ENCODE measurements around the gene MYL10.
"Not testable (repeated sequence)": the region's sequence is repeated elsewhere in the genome, so short reads cannot be mapped to it uniquely, and the experiment has no call there.

Gene MYL10

DNA sequence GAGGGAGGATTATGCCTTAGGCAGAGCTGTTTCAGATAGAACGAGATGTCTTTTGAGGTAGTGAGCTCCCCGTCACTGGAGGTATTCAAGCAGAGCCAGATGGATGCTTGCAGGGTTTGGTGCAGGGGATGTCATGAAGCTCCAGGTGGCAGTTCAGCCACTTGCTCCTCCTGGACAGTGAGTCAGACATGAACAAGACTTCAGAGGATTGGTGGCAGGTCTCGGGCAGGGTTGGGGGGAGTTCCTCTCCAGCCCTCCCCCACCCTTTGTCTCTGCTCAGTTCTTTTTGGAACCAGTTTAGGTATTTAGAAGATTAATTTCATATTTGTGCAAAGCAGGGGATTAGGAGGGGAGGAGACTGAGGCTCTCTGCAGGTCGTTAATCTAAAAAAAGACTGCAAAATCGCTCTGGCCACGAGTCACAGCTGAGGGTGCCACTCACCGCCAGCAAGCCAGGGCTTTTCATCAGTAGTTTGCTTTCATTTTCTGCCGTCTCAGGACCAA lies 21.5 kb upstream of the MYL10 start:
- DNase-seq: no peak

GRCh38 chr7:101647876-101648275 lies 18.8 kb upstream of the MYL10 start:
- DNase-seq: not testable (repeated sequence)

- DNase-seq: no peak
Observed at GRCh38 chr7:101645951-101646350, 16.9 kb upstream of the MYL10 start.

- no peak for DNase-seq
Observed at GRCh38 chr7:101644879-101645278, 15.8 kb upstream of the MYL10 start.

GRCh38 chr7:101639127-101639526 lies 10.0 kb upstream of the MYL10 start:
- not testable (repeated sequence) for DNase-seq

- DNase-seq: no peak
Observed at GRCh38 chr7:101636822-101637623, 7.9 kb upstream of the MYL10 start.

DNA sequence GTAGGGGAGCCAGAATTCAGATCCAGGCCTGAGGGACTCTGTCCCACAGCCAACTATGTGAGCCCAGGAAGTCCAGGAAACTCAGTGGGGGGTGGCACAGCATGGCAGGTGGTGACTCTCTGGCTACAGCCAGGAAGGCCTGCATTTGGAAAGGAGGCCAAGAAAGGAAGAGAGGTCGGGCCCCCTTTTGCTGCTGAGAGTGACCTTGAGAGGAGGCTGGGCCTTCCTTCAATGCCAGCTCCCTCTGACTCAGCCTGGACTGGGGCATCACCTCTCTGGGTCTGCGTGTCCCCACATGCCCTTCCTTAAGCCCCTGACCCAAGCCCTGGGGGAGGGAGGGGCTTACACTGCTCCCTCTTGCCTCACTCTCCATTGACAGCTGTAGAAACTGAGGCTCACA lies 6.4 kb upstream of the MYL10 start:
- no peak for DNase-seq

GRCh38 chr7:101634196-101634717 lies 5.2 kb upstream of the MYL10 start:
- DNase-seq: no peak

GRCh38 chr7:101633511-101633910 lies 4.4 kb upstream of the MYL10 start:
- DNase-seq: no peak

- DNase-seq: no peak
Observed at GRCh38 chr7:101632641-101633040, 3.5 kb upstream of the MYL10 start.

DNA sequence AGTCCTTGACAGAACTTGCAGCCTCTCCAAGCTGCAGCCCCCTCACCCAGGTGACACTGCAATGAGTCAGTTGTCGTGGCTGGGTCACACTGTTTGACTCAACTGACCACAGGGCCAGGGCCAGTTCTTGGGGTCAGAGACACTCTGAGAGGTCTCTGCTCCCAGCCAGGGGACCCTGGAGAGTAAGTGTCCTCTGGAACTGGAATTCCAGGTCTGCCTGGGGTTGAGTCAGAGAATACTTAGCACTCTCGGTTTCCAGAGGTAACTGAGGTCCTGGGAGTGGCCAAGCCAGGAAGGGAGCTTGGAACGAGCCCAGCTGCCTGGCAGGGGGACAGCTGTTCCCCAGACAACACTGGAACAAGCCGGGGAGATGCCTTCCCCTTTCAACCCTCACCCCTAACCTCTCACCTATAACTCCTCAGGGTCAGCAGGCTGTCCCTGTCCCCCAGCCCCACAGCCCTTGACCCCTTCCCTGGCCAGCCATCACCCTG lies 2.2 kb upstream of the MYL10 start:
- no peak for DNase-seq

DNA sequence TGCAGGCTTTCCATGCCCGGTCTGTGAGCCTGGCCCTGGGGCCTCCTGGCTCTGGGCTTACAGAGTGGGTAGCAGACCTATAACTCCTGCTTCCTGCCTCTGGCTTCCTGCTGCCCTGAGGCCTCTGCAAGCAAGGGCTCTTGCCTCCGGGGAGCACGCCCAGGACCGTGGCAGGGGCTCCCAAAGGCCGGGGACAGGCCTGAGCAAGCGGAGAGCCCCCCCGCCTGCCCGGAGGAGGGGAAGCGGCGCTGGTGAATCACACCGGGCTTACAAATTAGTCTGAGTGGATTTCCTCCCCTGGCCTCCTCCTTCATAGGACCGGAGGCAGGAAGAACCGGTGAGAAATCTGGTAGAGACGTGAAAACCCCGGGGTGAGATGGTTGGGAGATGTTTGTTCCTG lies 1.5 kb upstream of the MYL10 start:
- no peak for DNase-seq

DNA sequence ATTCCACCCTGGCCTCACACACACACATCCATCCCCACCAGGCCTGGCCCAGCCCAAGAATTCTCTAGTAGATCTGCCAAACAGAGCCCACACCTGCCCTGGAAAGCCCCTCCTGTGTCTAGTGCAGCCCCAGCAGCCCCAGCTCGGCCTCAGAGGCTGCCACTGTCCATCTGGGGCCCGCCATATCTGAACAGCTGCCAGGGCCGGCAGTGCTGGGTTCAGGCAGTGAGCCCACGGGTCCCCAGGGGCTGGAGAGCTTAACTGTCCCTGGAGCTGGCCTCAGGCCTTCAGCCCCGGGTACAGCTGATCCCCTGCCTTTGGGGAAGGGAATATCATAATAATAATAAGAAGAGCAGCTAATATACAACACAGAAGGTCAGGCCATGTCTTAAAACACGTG lies 574 bp downstream of the MYL10 start:
- DNase-seq: no peak

GRCh38 chr7:101626758-101627157 lies 2.3 kb downstream of the MYL10 start:
- no peak for DNase-seq

DNA sequence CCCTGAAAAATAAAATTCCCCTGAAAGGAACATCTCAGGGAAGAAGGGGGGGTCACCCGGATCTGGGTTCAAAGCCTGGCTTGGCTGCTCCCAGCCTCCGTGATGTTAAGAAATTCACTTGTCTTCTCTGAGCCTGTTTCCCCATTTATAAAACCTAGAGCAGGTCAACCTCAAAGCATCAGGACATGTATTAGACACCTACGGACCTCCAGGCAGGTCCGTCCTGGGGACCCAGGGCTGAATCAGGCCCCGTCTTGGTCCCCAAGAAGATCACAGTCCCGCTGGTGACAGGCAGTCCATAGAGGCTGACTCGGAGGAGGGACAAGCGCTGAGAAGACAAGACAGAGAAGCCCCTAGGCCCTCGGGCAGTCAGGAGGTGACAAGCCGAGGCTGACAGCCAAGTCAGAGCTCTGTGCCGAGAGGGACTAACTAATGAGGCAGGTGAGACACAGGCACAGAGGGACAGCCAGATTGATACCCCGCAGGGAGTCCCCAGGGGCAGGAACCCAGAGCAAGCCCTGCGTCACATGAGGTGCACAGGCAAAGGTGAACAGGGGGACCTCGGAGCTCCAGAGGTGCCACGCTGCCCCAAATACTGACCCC lies 2.9 kb downstream of the MYL10 start:
- no peak for DNase-seq

DNA sequence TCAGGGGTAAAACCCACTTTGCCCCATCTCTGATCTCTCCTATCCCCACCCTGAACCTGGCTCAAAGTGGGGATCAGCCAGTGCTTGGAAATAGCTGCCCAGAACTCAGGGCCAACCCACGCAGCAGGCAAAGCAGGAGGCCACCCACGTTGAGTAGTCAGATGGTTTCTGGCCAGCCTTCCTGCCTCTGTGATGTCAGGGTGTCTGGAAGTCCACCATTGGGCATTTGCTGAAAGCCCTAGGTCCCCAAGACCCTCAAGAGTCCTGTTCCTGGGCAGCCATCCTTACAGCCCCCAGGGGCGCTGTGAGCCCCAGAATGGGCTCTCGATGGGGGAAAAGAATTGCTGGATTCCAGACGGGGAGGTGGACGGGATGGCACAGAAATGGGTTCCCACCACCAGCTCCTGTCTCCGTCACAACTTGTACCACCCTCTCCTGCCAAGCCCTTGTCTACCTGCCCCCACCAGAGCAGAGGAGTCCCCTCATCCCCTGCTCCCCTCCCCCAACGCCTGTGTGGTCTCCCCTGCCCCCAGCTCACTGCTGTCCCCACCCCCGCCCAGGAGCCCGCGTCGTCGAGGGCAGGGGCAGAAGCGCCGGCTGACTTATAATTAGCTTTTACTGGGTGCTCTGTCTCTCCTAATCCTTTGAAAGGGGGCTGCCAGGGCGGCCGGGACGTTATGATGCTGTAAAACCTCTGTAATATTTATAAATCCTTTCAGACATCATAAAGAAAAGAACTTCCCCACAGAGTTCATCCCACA lies 3.9 kb downstream of the MYL10 start:
- no peak for DNase-seq

GRCh38 chr7:101624246-101625001 lies 4.7 kb downstream of the MYL10 start:
- no peak for DNase-seq

DNA sequence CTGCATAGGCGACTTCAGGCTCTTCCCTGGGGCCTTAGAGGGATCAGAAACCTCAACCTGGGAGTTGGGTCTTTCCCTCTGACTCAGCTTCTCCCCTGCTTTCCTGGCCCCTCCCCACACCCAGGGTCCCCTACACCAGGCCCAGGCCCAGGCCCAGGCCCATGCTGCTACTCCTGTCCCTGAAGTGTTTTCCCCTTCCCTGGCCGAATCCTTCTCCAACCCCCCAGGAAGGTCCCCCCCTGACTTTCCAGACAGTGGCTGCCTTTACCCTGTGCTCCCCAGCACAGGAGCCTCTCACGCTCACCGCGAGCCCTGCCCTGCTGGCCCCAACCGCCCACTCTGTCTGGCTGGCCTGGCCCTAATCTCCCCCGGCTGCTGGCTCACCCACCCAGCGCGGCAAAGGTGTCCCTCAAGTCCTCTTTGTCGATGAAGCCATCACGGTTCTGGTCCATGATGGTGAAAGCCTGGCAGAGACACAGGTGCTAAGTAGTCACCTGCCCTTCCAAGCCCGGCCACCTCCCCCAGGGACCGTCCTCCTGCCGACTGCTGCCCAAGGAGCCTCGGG lies 6.4 kb downstream of the MYL10 start:
- DNase-seq: no peak

DNA sequence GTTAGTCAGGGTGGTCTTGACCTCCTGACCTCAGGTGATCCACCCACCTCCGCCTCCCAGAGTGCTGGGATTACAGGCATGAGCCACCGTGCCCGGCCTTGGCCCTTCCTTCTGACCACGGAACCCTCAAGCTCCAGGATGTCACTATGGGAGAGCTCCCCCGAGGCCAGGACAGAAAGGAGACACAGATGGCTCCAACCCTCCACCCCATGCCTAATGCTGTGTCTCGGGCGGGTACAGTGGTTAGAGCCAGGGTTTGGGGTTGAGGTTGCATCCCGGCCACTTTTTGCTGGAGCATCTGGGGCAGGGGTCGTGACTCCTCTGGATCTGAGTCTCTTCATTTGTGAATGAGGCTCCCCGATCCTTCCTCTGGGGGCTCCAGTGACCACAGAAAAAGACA lies 8.1 kb downstream of the MYL10 start:
- no peak for DNase-seq

DNA sequence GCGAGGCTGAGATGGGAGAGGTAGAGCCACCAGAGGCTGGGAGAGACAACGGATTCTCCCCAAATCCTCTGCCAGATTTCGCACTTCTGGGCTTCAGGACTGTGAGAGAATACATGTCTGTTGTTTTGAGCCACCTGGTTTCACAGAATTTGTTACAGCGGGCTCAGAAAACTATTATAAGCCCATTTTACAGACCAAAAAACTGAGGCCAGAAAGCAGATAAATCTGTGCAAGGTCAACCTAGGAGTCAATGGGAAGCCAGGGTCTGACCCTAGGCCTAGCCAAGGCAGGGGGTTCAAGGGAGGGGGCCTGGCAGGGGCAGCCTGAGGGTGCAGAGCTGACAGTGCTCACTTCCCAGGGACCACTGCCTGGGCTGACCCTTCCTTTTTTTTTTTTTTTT lies 8.7 kb downstream of the MYL10 start:
- no peak for DNase-seq

DNA sequence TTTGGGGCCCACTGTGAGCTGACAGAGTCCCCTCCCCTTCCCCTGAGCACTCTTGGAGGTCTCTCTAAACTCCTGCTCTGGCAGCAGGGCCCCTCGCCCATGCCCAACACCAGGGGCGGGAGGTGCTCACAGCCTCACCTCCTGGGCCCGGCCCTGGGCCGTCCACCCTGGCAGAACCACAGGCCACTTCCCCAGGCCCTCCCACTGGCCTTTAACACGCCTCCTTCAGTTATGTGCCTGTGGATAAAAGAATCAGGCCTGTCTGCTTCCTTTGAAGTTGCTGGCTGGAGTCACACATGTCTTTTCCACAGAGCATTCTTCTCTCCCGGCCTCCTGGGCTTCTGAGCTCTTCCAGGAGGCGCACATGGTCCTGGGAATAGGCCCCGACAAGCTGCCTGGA lies 10.2 kb downstream of the MYL10 start:
- no peak for DNase-seq

GRCh38 chr7:101618207-101618839 lies 10.8 kb downstream of the MYL10 start:
- no peak for DNase-seq
